PC-9 (cell line): ENCODE results near the gene NARS2.

ENCODE experiments used
- CTCF ChIP-seq: fragments of 200-600 bp; sonication (generic); conservative IDR thresholded peaks from 2 replicates; pipeline ENCODE4 v1.6.1; 2017; ENCODE audit warnings: mixed run types, antibody characterized with exemption, mild to moderate bottlenecking, moderate library complexity
- EZH2 ChIP-seq: fragments of 200-600 bp; sonication (generic); IDR thresholded peaks from 2 replicates; pipeline ENCODE4 v1.8.0; 2017; ENCODE audit warnings: antibody characterized with exemption, low read depth

DNA sequence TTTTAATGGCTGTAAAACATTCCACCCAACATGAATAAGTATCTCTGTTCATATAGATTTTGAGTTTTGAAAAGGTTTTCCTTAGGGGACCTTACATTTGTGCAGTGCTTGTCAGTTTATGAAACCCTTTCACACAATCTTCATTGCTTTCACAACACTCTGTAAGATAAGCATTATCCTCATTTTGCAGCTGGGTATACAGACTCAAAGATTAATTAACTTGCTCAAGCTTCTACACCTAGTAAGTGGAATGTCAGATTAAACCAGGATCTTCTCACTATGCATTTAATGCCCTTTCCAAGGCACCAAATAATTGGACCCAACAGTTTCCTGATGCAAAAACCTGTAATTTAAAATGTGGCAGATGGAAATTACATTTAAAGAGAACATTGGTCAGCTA is 145.5 kb downstream of the NARS2 start:
- TF ChIP-seq CTCF (no peak), EZH2 (no peak)
